ENCODE measurements around the gene ACP2. TPM values are rescaled to one million over a fixed set of nuclear protein-coding genes. Genes with fewer than 3 reads are reported as not detected.

The ACP2 gene
- total RNA-seq (2022; extraction: Qiagen RNA extraction; ENCODE audit: low read depth), result 22.2 to 26.7 TPM (median 23.7 TPM) in 5 replicates

DNA sequence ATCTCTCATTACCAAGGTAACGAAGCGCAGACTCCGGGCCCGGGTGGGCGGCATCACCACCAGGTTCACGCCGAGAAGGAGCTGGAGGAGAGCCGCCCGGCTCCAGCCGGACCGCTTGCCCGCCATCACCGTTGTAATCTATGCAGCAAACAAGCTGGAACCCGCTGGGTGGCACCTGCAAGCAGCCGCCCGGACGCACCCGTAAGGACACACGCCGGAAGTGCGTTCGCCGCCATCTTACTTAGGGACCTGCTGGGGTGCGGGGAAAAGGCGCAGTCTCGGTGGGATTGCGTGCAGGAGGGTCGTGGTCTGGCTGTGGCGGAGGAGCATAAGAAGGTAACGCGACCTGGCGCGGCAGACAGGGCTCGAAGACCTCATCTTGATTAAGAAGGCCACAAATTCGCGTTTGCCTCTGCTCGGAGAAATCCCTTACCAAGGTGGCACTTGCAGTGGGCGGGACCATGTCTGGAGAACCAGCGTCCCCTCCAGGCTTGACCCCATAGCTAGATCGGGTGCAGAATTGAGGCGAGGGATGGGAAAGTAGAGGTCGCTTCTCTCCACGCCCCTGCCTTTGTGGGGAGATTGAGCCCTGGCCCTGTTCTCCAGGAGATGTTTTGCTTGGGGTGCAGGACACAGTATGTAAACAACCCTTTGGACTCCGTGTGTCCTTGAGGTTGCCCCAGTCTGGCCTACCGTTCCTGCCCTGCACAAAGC lies at the start of gene ACP2:
ACP2 (minus strand) TSS at position 151 of the 714 bp plus-strand sequence; CDS start at position 126, 25 bp downstream.

DNA sequence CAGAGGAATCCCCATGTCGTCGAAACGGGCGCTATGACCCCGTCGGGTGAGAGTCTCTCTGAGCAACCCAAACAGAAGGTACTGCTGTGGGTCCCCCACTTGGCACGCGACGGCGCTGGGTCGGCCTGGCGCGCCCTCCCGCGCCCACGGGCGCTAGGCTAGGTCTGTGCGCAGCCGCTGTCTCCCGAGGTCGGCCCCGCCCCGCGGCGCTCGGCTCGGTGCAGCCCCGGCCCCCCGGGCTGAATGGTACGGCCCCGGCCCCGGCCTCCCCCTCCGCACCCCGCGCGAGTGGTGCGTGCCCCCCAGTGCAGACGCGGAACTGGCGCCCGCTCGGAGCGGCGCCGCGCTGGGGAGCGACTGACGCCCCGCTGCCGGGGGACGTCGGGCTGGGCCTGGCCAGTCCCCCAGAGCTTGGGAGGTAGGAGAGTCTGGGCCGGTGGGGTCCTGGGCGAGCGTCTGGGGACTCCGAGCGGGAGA lies 21.3 kb upstream of the ACP2 start, which contains the start of gene MADD:
MADD (plus strand) TSS at position 305 of the 477 bp plus-strand sequence.

DNA sequence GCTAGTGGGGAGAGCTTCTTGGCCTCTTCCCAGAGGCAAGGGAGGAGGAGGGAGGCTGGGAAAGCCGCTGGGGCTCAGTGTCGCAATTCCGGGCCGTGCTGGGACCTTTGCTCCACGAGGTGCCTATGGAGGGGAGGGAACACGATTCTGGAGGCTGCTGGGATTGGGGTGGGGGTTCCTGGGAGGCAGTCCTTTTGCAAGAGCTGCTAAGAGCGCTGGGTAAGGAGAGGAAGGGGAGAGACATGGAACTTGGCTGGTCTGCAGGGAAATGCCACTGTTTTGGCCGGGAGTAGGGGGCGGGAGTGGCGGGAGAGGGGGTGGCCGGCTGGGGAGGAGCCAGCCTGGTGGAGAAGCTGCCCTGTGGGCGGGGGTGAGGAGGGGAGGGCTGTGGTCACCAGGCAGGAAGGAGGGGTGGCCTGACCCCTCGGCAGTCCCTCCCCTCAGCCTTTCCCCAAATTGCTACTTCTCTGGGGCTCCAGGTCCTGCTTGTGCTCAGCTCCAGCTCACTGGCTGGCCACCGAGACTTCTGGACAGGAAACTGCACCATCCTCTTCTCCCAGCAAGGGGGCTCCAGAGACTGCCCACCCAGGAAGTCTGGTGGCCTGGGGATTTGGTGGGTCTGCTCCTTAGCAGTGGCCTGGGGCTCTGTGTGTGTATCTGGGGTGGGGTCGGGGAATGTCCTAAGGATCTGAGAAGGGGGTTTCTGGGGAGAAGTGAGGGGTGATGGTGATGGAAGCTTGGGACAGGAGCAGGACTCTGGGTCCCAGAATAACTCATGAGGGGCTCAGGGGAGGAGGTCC lies 9.1 kb upstream of the ACP2 start, which contains the start of gene NR1H3:
NR1H3 (plus strand) TSS at position 480 of the 800 bp plus-strand sequence. CDS start 1,221 bp downstream, outside the sequence.

Other genes with a start within 250 kb of the ACP2 start
- gene ARFGAP2, start 71.9 kb downstream of the ACP2 start, total RNA-seq (2022; extraction: Qiagen RNA extraction; ENCODE audit: low read depth), result 27.1 to 37.3 TPM (median 28.1 TPM) in 5 replicates
- 27.0 to 34.5 TPM (median 30.0 TPM) in 5 replicates for gene PACSIN3, start 62.4 kb downstream of the ACP2 start, total RNA-seq (2022; extraction: Qiagen RNA extraction; ENCODE audit: low read depth)
- gene DDB2, start 33.8 kb downstream of the ACP2 start, total RNA-seq (2022; extraction: Qiagen RNA extraction; ENCODE audit: low read depth), result 83.6 to 95.2 TPM (median 89.2 TPM) in 5 replicates
- gene NR1H3, start 9.2 kb upstream of the ACP2 start, total RNA-seq (2022; extraction: Qiagen RNA extraction; ENCODE audit: low read depth), result 9.2 to 13.3 TPM (median 12.2 TPM) in 5 replicates
- gene MADD, start 21.3 kb upstream of the ACP2 start, total RNA-seq (2022; extraction: Qiagen RNA extraction; ENCODE audit: low read depth), result 19.1 to 24.0 TPM (median 22.8 TPM) in 5 replicates
- gene MYBPC3, start 103.9 kb upstream of the ACP2 start, total RNA-seq (2022; extraction: Qiagen RNA extraction; ENCODE audit: low read depth), result 0.05 to 0.10 TPM (median 0.07 TPM) in 5 replicates
- gene SPI1, start 129.7 kb upstream of the ACP2 start, total RNA-seq (2022; extraction: Qiagen RNA extraction; ENCODE audit: low read depth), result not detected in 5 replicates
- gene SLC39A13, start 159.8 kb upstream of the ACP2 start, total RNA-seq (2022; extraction: Qiagen RNA extraction; ENCODE audit: low read depth), result 40.9 to 50.4 TPM (median 47.0 TPM) in 5 replicates
- gene PSMC3, start 177.6 kb upstream of the ACP2 start, total RNA-seq (2022; extraction: Qiagen RNA extraction; ENCODE audit: low read depth), result 181 to 237 TPM (median 200 TPM) in 5 replicates
- 0.10 to 0.35 TPM (median 0.21 TPM) in 5 replicates for gene RAPSN, start 200.3 kb upstream of the ACP2 start, total RNA-seq (2022; extraction: Qiagen RNA extraction; ENCODE audit: low read depth)